Measurements from ENCODE around the gene NEURL1B.
"Not testable (repeated sequence)": the region's sequence is repeated elsewhere in the genome, so short reads cannot be mapped to it uniquely, and the experiment has no call there.

The NEURL1B gene

GRCh38 chr5:172658961-172659501, 18.0 kb downstream of the NEURL1B start:
- DNase-seq = no peak

GRCh38 chr5:172659570-172659908, 18.5 kb downstream of the NEURL1B start:
- no peak for DNase-seq

DNA sequence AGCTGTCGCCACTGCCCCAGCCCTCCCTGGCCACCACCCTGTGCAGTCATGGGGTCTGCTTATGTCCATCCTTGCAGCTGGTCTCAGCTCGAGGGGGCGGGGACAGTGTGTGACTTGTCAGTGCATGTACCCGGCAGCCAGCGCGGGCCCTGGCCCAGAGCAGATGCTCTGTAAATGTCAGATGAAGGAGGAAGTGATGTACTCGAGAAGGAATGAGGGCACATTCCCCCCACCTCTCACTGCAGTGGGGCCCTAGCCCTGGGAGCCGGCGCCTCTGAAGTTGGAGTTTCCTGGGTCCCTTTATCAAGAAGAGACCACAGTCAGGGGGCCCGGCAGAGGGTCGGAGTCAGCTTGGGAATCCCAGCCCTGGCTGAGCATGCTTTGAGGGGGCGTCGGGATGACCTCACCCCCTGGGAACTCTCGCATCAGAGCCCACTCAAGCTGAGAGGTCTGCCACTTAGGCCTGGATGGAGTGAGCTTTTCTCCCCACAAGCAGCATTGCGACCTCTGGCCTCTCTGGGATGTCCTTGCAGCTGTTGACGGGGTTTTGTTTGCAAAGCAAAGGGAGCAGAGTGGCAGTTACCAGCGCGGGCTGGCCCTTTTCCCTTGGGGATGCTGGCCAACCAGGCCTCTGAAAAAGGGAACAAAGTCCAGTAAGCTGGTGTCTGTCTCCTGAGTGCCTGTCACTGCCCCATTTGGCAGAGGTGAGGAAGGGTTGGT, 19.0 kb downstream of the NEURL1B start:
- no peak for DNase-seq

- no peak for DNase-seq
Measured at GRCh38 chr5:172660974-172661373, 19.9 kb downstream of the NEURL1B start.

GRCh38 chr5:172661526-172661925, 20.5 kb downstream of the NEURL1B start:
- DNase-seq = no peak

- no peak for DNase-seq
Measured at GRCh38 chr5:172662596-172662995, 21.5 kb downstream of the NEURL1B start.

DNA sequence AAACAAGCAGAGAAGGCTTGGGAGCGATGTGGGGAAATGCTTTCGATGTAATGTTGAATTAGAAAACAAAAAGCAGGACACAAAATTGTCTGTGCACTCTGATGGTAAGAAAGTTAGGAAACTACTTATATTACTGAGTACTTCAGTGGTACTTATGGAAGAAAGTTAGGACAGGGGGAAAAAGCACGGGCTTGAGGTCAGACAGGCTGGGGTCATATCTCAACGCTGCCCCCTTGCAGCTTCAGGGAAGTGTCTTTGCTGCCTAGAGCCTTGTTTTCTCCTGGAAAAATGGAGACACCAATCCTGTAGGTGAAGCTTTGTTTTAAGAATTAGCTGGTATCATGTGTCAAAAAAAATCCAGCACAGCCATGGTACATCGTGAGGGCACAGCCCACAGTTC, 23.0 kb downstream of the NEURL1B start:
- DNase-seq = no peak

GRCh38 chr5:172664681-172665541, 23.8 kb downstream of the NEURL1B start:
- DNase-seq = no peak

GRCh38 chr5:172666251-172666650, 25.2 kb downstream of the NEURL1B start:
- no peak for DNase-seq

DNA sequence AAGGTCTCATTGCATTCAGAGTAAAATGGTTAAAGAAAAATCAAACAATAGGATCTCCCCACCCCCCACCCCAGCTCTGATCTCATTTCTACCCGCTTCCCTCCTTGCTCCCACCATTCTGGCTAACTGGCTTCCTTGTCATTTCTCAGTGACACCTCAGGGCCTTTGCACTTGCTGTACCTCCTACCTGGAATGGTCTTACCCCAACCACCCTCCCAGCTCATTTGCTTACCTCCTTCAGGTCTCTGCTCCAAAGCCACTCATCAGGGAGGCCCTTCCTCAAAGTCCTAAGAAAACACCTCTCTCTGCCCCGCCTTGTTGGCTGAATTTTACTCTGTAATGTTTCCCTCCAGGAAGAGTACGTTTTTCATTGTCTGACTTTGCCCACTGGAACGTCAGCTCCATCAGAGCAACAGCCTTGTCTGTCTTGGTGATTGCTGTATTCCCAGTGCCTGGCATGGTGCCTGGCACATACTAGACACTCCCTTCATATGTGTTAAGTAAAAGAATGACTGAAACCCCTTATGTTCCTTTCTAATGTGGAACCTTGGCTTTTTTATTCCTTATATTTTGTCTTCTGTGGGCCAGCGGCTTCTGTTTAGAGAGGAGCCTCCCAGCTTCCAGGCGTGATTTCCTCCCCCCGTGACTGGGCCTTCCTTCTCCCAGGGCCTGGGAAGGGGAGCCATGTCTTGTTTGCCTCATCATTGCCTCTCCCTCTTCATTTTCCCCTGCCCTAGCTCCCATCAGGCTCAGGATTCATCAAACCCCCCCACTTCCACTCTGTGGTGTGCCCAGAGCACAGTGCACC, 26.9 kb downstream of the NEURL1B start:
- no peak for DNase-seq

- DNase-seq = no peak
Measured at GRCh38 chr5:172668594-172669071, 27.6 kb downstream of the NEURL1B start.

- no peak for DNase-seq
Measured at GRCh38 chr5:172669386-172670004, 28.4 kb downstream of the NEURL1B start.

DNA sequence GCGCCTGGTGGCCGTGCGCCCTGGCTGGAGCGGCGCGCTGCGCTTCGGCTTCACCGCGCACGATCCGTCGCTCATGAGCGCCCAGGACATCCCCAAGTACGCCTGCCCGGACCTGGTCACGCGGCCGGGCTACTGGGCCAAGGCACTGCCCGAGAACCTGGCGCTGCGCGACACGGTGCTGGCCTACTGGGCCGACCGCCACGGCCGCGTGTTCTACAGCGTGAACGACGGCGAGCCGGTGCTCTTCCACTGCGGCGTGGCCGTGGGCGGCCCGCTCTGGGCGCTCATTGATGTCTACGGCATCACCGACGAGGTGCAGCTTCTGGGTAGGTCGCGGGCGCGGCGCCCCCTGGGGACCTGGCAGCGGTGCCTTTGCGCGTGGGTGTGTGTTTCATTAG, 28.9 kb downstream of the NEURL1B start:
- DNase-seq = no peak

GRCh38 chr5:172670444-172670843, 29.4 kb downstream of the NEURL1B start:
- no peak for DNase-seq

- DNase-seq = no peak
Measured at GRCh38 chr5:172671091-172671490, 30.0 kb downstream of the NEURL1B start.

DNA sequence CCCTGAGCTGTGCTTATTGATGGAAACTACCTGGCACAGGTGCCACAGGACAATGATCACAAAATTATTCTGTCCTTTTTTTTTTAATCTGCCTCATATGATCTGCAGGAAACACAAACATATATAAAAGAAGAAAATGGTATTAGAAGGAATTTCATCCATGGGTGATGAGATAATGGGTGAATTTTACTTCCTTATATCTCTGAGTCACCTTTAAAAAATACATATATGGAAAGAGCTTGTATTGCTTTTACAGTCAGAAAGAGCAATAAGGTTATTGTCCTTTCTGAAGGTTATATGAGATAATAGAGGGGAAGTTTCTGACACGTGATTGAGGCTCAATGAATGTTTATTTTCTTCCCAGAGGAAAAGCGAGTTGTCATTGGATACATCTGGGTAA, 31.6 kb downstream of the NEURL1B start:
- DNase-seq = no peak

DNA sequence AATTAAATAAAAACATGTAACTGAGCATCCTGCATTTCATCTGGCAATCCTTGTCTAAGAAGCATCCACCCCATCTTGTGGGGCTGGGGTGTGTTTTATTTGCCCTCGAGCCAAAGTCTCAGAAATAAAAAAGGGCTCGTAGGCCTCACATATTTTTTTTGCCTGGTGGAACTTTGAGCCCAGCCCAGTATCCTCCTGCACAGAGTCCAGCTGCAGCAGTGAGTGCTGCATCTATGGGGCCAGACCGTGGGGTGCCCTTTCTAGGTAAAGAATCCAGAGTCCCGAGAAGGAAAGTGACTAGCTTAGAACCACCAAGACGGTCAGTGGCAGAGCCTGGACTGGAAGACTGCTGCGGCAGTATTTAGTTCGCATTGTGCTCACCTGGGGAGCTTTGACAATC, 33.1 kb downstream of the NEURL1B start:
- no peak for DNase-seq

GRCh38 chr5:172676914-172677475, 35.9 kb downstream of the NEURL1B start:
- DNase-seq = no peak

DNA sequence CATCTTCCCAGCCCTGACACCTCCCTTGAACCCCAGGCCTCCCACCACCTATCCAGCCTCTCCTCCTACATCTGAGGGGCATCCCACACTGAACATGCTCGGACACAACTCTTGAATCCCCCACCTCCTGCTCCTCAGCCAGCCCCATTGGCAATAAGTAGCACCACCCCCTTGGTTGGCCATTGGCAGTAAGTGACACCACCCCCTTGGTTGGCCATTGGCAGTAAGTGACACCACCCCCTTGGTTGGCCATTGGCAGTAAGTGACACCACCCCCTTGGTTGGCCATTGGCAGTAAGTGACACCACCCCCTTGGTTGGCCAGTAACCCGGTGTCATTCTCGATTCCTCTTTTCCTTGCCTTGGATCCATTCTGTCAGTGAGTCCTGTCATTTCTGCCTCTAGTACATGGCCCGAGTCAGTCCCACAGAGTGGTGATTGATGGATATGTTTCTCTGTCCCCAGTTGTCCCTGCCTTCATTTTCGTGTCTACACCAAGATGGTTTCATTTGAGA, 37.4 kb downstream of the NEURL1B start:
- not testable (repeated sequence) for DNase-seq

GRCh38 chr5:172678902-172679301, 37.8 kb downstream of the NEURL1B start:
- DNase-seq = no peak

DNA sequence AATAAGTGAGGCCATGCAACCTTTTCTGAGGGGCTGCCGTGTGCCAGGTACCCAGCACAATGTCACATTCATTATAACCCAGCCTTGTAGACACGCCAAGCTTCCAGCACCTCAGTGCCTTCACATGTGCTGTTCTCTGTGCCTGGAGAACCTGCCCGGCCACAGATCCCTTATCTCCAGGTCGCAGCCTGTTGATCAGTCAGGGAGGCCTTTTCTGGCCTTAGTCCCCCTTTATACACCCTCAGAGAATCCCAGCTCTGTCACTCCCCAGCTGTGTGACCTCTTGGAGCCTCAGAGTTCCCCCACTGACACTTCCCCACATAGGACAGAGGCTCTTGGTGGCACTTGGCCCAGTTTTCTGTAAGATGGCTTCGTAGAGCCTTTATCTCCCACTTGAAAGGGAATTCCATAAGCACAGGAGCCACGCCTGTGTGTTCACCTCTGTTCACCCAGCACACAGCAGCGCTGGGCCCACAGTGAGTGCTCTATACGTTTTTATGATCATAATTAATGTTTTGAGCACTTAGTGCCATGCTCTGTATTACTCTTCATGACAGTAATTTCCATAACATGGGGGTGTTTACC, 38.7 kb downstream of the NEURL1B start:
- DNase-seq = no peak

DNA sequence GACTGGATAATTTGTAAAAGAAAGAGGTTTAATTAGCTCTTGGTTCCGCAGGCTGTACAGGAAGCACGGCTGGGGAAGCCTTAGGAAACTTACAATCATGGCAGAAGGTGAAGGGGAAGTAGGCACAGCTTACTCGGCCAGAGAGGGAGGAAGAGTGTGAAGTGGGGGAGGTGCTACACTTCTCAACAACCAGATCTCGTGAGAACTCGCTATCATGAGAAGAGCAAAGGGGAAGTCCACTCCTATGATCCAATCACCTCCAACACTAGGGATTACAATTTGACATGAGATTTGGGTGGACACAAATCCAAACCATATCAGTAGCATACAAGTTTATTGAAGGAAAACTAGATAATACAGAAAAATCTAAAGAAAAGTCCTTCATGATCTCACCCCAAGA, 39.9 kb downstream of the NEURL1B start:
- no peak for DNase-seq
